HCT116 (cell line): Measurements from ENCODE around the gene TSPAN13. TPM values are rescaled to one million over a fixed set of nuclear protein-coding genes. Genes with fewer than 3 reads are reported as not detected.
A peak's percentile ranks its signal among the peaks of the same experiment; 100 is the strongest.

Source experiments
- ATAC-seq: fragments of 200-7000 bp; cut with Tn5 transposase; 2 replicates; pipeline ENCODE4 v1.9.1; 2020; ENCODE audit warnings: mild to moderate bottlenecking, moderate library complexity
- BruUV-seq: library from RNA; stranded (reverse); fragments of 400-500 nt; replicated peaks from 2 replicates; lab custom pipeline; 2021; lab: Mats Ljungman, UMichigan
- CTCF ChIA-PET: fragments of 300-600 bp; sonication (Branson Sonifier 250); formaldehyde crosslinking; loops from one replicate; lab custom pipeline; 2021; ENCODE audit warnings: antibody characterized with exemption; lab: Charles Lee
- POLR2A ChIA-PET: fragments of 300-600, 350-600 bp; sonication (Branson Sonifier 250); formaldehyde crosslinking; loops from one replicate; lab custom pipeline; 2021; ENCODE audit warnings: antibody characterized with exemption; lab: Charles Lee
- RAD21 ChIA-PET, 2 experiments: fragments of 300-600 bp; sonication (Branson Sonifier 250); formaldehyde crosslinking; loops; one replicate each; lab custom pipeline; 2023; ENCODE audit warnings: low total read pairs in 2 of 2; ENCODE audit not compliant: uncharacterized antibody in 2 of 2, unreplicated experiment in 2 of 2, low non-redundant PET in 1 of 2; lab: Charles Lee
- DNase-seq: peaks from one replicate; pipeline ENCODE4 v3.0.0-alpha.2; 2010; ENCODE audit warnings: low read depth, low spot score
- H2AFZ ChIP-seq: fragments of 200-600 bp; shearing (Covaris generic), sonication (generic); 2 replicates; pipeline ENCODE4 v1.6.1; 2017; ENCODE audit warnings: low read depth, mixed run types, mixed read lengths, antibody characterized with exemption, low read length; ENCODE audit not compliant: poor library complexity, severe bottlenecking
- H3K27ac ChIP-seq: 2 replicates; pipeline ENCODE4 v1.5.1; 2012; ENCODE audit warnings: low read depth, low read length
- H3K27me3 ChIP-seq: fragments of 200-600 bp; sonication (generic); 2 replicates; pipeline ENCODE4 v1.6.1; 2016; ENCODE audit warnings: mixed run types, low read length, mixed read lengths; ENCODE audit not compliant: insufficient read depth
- H3K36me3 ChIP-seq, 2 experiments: fragments of 200-500 bp in 1 of 2; fragments of 200-600 bp in 1 of 2; sonication (Bioruptor generic) in 1 of 2; sonication (generic) in 1 of 2; 2 replicates each; pipeline versions ENCODE4 v1.5.1 to v1.6.1; 2014 to 2016; ENCODE audit warnings: low read length in 2 of 2, inconsistent platforms in 1 of 2, mixed read lengths in 1 of 2, mixed run types in 1 of 2; ENCODE audit not compliant: insufficient read depth in 2 of 2, control insufficient read depth in 1 of 2
- H3K4me1 ChIP-seq, 2 experiments: fragments of 200-600 bp in 1 of 2; sonication (generic) in 1 of 2; 2 replicates each; pipeline versions ENCODE4 v1.5.1 to v1.6.1; 2012 to 2017; ENCODE audit warnings: low read length in 2 of 2, inconsistent platforms in 1 of 2, mild to moderate bottlenecking in 1 of 2, mixed read lengths in 1 of 2, mixed run types in 1 of 2, moderate library complexity in 1 of 2; ENCODE audit not compliant: insufficient read depth in 2 of 2, control insufficient read depth in 1 of 2
- H3K4me2 ChIP-seq: fragments of 200-600 bp; sonication (generic); 2 replicates; pipeline ENCODE4 v1.6.1; 2017; ENCODE audit warnings: mixed run types, low read length, mixed read lengths
- H3K4me3 ChIP-seq, 2 experiments: fragments of 200-600 bp in 1 of 2; sonication (generic) in 1 of 2; replicated peaks in 1 of 2; 2 replicates each; pipeline ENCODE4 v1.5.1; 2011 to 2016; ENCODE audit warnings: low read length in 2 of 2, control low read depth in 1 of 2, low read depth in 1 of 2, mild to moderate bottlenecking in 1 of 2, mixed read lengths in 1 of 2, mixed run types in 1 of 2
- H3K79me2 ChIP-seq: fragments of 200-600 bp; sonication (generic); 2 replicates; pipeline ENCODE4 v1.6.1; 2017; ENCODE audit warnings: mild to moderate bottlenecking, mixed run types, low read length, moderate library complexity, mixed read lengths; ENCODE audit not compliant: insufficient read depth
- H3K9ac ChIP-seq: fragments of 200-600 bp; sonication (generic); 2 replicates; pipeline ENCODE4 v1.6.1; 2016; ENCODE audit warnings: low read length, mixed read lengths
- H3K9me2 ChIP-seq: fragments of 200-600 bp; sonication (generic), shearing (Covaris generic); 2 replicates; pipeline ENCODE4 v1.6.1; 2017; ENCODE audit warnings: mixed run types, mild to moderate bottlenecking, moderate library complexity; ENCODE audit not compliant: insufficient read depth
- H3K9me3 ChIP-seq, 2 experiments: fragments of 200-500 bp in 1 of 2; fragments of 200-600 bp in 1 of 2; sonication (Bioruptor generic) in 1 of 2; sonication (generic) in 1 of 2; 2 replicates each; pipeline ENCODE4 v1.6.1; 2014 to 2017; ENCODE audit warnings: low read length in 2 of 2, mixed read lengths in 2 of 2, inconsistent platforms in 1 of 2, low read depth in 1 of 2, mild to moderate bottlenecking in 1 of 2, mixed run types in 1 of 2, moderate library complexity in 1 of 2; ENCODE audit not compliant: control insufficient read depth in 1 of 2, insufficient read depth in 1 of 2
- H4K20me1 ChIP-seq: fragments of 200-600 bp; sonication (generic), shearing (Covaris generic); 2 replicates; pipeline ENCODE4 v1.6.1; 2017; ENCODE audit warnings: mixed run types, mild to moderate bottlenecking, moderate library complexity; ENCODE audit not compliant: insufficient read depth
- CEBPB ChIP-seq: IDR thresholded peaks from 2 replicates; pipeline ENCODE4 v1.6.1; 2012; ENCODE audit warnings: low read depth
- EGR1 ChIP-seq: IDR thresholded peaks from 2 replicates; pipeline ENCODE4 v1.6.1; 2012; ENCODE audit warnings: low read depth
- ELF1 ChIP-seq: IDR thresholded peaks from 2 replicates; pipeline ENCODE4 v1.6.1; 2012; ENCODE audit warnings: low read depth, borderline replicate concordance
- EZH2 ChIP-seq: fragments of 200-600 bp; sonication (generic); IDR thresholded peaks from 2 replicates; pipeline ENCODE4 v1.6.1; 2017; ENCODE audit warnings: antibody characterized with exemption, mixed run types
- FOSL1 ChIP-seq: IDR thresholded peaks from 2 replicates; pipeline ENCODE4 v1.6.1; 2012; ENCODE audit warnings: low read depth
- JUND ChIP-seq: IDR thresholded peaks from 2 replicates; pipeline ENCODE4 v1.6.1; 2012
- POLR2A ChIP-seq: IDR thresholded peaks from 2 replicates; pipeline ENCODE4 v1.7.0; 2011; ENCODE audit warnings: borderline replicate concordance; ENCODE audit not compliant: insufficient read depth, insufficient read length; ENCODE audit errors: extremely low read depth
- POLR2AphosphoS5 ChIP-seq: IDR thresholded peaks from 2 replicates; pipeline ENCODE4 v1.6.1; 2011; ENCODE audit warnings: mild to moderate bottlenecking, low read depth, low read length, moderate library complexity
- RAD21 ChIP-seq: IDR thresholded peaks from 2 replicates; pipeline ENCODE4 v1.6.1; 2012; ENCODE audit warnings: low read depth, mild to moderate bottlenecking
- SIN3A ChIP-seq: IDR thresholded peaks from 2 replicates; pipeline ENCODE4 v1.6.1; 2012; ENCODE audit warnings: low read depth
- SP1 ChIP-seq: IDR thresholded peaks from 2 replicates; pipeline ENCODE4 v1.6.1; 2012; ENCODE audit warnings: low read depth
- TCF7L2 ChIP-seq: IDR thresholded peaks from 2 replicates; pipeline ENCODE4 v1.7.0; 2011; ENCODE audit warnings: borderline replicate concordance, inconsistent platforms; ENCODE audit not compliant: insufficient read depth, insufficient read length; ENCODE audit errors: extremely low read depth
- YY1 ChIP-seq: IDR thresholded peaks from 2 replicates; pipeline ENCODE4 v1.6.1; 2011; ENCODE audit warnings: low read length, low read depth, moderate library complexity, mild to moderate bottlenecking; ENCODE audit not compliant: insufficient replicate concordance; ENCODE audit errors: extremely low read depth
- ZNF274 ChIP-seq: fragments of 200-500 bp; sonication (Bioruptor generic); IDR thresholded peaks from 2 replicates; pipeline ENCODE4 v1.6.1; 2014; ENCODE audit warnings: mild to moderate bottlenecking, low read depth, low read length, inconsistent platforms
- intact Hi-C: fragments of 100-400 bp; cut with micrococcal nuclease; formaldehyde crosslinking; loops from 2 replicates; pipeline ENCODE4 v1.10.0; 2022
- total RNA-seq: library from RNA; stranded (reverse); gene quantifications from one replicate; pipeline ENCODE4 v1.2.1, GENCODE V29; 2021; ENCODE audit not compliant: unreplicated experiment
- TF ChIP-seq, protein P1 (sequence below), 3 experiments: fragments of 200-600 bp in 1 of 3; sonication (generic) in 1 of 3; IDR thresholded peaks in 2 of 3; conservative IDR thresholded peaks in 1 of 3; 2 replicates each; pipeline ENCODE4 v1.5.1; 2012 to 2017; ENCODE audit warnings: low read depth in 2 of 3, low read length in 2 of 3, antibody characterized with exemption in 1 of 3, borderline replicate concordance in 1 of 3, control low read depth in 1 of 3, mild to moderate bottlenecking in 1 of 3, mixed read lengths in 1 of 3, mixed run types in 1 of 3, moderate library complexity in 1 of 3; ENCODE audit not compliant: insufficient read depth in 1 of 3
- TF ChIP-seq, protein P2 (sequence below): IDR thresholded peaks from 2 replicates; pipeline ENCODE4 v1.6.1; 2012
- TF ChIP-seq, protein P3 (sequence below): IDR thresholded peaks from 2 replicates; pipeline ENCODE4 v1.6.1; 2012
- TF ChIP-seq, protein P4 (sequence below): IDR thresholded peaks from 2 replicates; pipeline ENCODE4 v1.6.1; 2012; ENCODE audit warnings: low read depth

Gene TSPAN13
- total RNA-seq, 1 experiment from 2014 or later: 18.5 TPM

DNA sequence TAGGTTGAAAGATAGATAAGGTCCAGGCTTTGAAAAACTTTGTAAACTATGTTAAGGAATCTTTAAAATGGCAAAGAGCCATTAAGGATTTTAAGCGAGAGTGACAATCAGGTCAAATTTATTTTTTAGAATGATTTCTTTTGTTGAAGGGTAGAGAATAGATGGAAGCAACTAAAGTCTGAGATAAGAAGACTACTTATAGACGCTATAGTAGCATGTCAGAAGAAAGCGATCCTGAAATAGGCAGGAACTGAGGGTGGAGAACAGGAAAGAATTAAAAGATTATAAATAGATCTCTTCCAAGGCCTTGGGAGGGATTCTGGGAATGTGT is 13.0 kb upstream of the TSPAN13 start:
- RAD21 ChIA-PET: no interaction called here
- POLR2A ChIA-PET: no interaction called here
- CTCF ChIA-PET: no interaction called here
- H2AFZ ChIP-seq: no peak overlapping the region
- no peak for TF ChIP-seq FOSL1
- no peak for TF ChIP-seq ZNF274
- TF ChIP-seq, protein P1, sequence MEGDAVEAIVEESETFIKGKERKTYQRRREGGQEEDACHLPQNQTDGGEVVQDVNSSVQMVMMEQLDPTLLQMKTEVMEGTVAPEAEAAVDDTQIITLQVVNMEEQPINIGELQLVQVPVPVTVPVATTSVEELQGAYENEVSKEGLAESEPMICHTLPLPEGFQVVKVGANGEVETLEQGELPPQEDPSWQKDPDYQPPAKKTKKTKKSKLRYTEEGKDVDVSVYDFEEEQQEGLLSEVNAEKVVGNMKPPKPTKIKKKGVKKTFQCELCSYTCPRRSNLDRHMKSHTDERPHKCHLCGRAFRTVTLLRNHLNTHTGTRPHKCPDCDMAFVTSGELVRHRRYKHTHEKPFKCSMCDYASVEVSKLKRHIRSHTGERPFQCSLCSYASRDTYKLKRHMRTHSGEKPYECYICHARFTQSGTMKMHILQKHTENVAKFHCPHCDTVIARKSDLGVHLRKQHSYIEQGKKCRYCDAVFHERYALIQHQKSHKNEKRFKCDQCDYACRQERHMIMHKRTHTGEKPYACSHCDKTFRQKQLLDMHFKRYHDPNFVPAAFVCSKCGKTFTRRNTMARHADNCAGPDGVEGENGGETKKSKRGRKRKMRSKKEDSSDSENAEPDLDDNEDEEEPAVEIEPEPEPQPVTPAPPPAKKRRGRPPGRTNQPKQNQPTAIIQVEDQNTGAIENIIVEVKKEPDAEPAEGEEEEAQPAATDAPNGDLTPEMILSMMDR (IDR thresholded peaks at IDR 0.05 in 2 of 3, conservative IDR thresholded peaks at IDR 0.05 in 1 of 3; ENCODE audit: borderline replicate concordance in 1 of 3, insufficient read depth in 1 of 3, low read depth in 2 of 3, low read length in 2 of 3): no peak
- TF ChIP-seq, protein P2, sequence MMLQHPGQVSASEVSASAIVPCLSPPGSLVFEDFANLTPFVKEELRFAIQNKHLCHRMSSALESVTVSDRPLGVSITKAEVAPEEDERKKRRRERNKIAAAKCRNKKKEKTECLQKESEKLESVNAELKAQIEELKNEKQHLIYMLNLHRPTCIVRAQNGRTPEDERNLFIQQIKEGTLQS: no peak
- no peak for TF ChIP-seq SIN3A
- no peak for TF ChIP-seq EZH2
- TF ChIP-seq JUND: no peak; the same call in 1 of the 2 replicates
- TF ChIP-seq POLR2AphosphoS5: no peak
- no peak for TF ChIP-seq CEBPB
- TF ChIP-seq, protein P3, sequence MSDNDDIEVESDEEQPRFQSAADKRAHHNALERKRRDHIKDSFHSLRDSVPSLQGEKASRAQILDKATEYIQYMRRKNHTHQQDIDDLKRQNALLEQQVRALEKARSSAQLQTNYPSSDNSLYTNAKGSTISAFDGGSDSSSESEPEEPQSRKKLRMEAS: no peak
- no peak for TF ChIP-seq SP1
- TF ChIP-seq ELF1: no peak
- no peak for TF ChIP-seq POLR2A
- TF ChIP-seq TCF7L2: no peak
- TF ChIP-seq YY1: no peak
- no peak for TF ChIP-seq RAD21
- TF ChIP-seq, protein P4, sequence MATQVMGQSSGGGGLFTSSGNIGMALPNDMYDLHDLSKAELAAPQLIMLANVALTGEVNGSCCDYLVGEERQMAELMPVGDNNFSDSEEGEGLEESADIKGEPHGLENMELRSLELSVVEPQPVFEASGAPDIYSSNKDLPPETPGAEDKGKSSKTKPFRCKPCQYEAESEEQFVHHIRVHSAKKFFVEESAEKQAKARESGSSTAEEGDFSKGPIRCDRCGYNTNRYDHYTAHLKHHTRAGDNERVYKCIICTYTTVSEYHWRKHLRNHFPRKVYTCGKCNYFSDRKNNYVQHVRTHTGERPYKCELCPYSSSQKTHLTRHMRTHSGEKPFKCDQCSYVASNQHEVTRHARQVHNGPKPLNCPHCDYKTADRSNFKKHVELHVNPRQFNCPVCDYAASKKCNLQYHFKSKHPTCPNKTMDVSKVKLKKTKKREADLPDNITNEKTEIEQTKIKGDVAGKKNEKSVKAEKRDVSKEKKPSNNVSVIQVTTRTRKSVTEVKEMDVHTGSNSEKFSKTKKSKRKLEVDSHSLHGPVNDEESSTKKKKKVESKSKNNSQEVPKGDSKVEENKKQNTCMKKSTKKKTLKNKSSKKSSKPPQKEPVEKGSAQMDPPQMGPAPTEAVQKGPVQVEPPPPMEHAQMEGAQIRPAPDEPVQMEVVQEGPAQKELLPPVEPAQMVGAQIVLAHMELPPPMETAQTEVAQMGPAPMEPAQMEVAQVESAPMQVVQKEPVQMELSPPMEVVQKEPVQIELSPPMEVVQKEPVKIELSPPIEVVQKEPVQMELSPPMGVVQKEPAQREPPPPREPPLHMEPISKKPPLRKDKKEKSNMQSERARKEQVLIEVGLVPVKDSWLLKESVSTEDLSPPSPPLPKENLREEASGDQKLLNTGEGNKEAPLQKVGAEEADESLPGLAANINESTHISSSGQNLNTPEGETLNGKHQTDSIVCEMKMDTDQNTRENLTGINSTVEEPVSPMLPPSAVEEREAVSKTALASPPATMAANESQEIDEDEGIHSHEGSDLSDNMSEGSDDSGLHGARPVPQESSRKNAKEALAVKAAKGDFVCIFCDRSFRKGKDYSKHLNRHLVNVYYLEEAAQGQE: no peak
- TF ChIP-seq EGR1: no peak
- no peak overlapping the region for H3K27ac ChIP-seq
- H3K27me3 ChIP-seq: no peaks in the 10 kb centered on the region
- H3K4me1 ChIP-seq: peaks cover 0 to 14% of the 10 kb centered on the region in 2 experiments; a peak in 2 of 4 replicates
- H3K36me3 ChIP-seq: no peaks in the 10 kb centered on the region
- intact Hi-C loops: no loop called here
- no peaks in the 10 kb centered on the region for H3K9me3 ChIP-seq
- no peak overlapping the region for H3K9ac ChIP-seq
- H3K79me2 ChIP-seq: no peaks in the 10 kb centered on the region
- peak overlapping the region; percentile 32 for H3K4me2 ChIP-seq
- no TSS peak for BruUV-seq
- ATAC-seq (no peak), DNase-seq (no peak)
- H3K9me2 ChIP-seq: no peaks in the 10 kb centered on the region
- H4K20me1 ChIP-seq: no peaks in the 10 kb centered on the region
- H3K4me3 ChIP-seq: no peak overlapping the region
